Bronchus fibroblast of lung (primary cell): ENCODE data around the gene SPANXD. TPM values are rescaled to one million over a fixed set of nuclear protein-coding genes. Genes with fewer than 3 reads are reported as not detected.

Experiments used
- total RNA-seq: library from RNA; depleted of rRNA; stranded (reverse); fragments of >200 nt; gene quantifications from 2 replicates; pipeline ENCODE4 v1.2.3, GENCODE V29; 2015

SPANXD gene, protein sequence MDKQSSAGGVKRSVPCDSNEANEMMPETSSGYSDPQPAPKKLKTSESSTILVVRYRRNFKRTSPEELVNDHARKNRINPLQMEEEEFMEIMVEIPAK
- total RNA-seq, result not detected in 2 replicates

GRCh38 chrX:141698639-141699038 lies at the start of gene SPANXD:
Gene SPANXD (minus strand): TSS chrX:141698739. CDS start chrX:141698405, 334 bp downstream.

Other genes with a start within 250 kb of the SPANXD start
- not detected in 2 replicates for gene SPANXA1, start 114.0 kb downstream of the SPANXD start, total RNA-seq
- gene SPANXA2, start 109.0 kb downstream of the SPANXD start, total RNA-seq, result not detected in 2 replicates
- gene MAGEC3, start 139.6 kb upstream of the SPANXD start, total RNA-seq, result not detected in 2 replicates
- gene MAGEC1, start 205.2 kb upstream of the SPANXD start, total RNA-seq, result not detected in 2 replicates